ENCODE data around the gene C10orf71.

DNA sequence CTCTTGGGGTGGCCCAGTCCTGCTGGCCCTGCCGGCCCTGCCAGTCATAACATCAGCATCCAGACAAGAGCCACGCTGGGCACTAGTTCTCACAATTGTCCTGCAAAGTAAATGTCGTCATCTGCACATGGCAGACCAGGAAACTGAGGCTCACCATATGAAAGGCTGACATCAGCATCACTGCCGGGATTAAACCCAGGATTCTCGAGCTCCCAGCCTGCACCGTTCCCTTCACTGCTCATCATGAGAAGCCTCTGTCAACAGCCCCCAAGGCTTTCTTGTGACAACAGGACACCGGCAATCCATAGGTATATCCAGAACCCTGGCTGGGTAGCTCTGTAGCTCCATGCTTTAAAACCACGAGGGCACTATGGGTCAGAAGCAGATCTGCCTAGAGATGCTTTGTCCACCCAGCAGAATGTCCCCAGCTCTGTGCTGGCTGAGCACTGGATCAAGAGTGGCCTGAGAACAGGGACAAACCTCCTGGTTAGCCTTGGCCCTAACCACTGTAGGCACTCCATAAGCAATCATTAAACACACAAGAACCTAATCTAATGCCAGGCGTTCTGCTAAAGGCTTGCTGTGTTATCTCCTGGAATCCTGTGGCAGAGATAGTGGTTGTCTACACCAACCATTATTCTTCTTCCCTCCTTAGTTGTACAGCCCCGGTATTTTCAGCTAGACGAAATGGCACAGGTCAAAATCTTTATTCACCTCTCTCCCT is 41.2 kb upstream of the C10orf71 start:
- TF ChIP-seq, protein P1, sequence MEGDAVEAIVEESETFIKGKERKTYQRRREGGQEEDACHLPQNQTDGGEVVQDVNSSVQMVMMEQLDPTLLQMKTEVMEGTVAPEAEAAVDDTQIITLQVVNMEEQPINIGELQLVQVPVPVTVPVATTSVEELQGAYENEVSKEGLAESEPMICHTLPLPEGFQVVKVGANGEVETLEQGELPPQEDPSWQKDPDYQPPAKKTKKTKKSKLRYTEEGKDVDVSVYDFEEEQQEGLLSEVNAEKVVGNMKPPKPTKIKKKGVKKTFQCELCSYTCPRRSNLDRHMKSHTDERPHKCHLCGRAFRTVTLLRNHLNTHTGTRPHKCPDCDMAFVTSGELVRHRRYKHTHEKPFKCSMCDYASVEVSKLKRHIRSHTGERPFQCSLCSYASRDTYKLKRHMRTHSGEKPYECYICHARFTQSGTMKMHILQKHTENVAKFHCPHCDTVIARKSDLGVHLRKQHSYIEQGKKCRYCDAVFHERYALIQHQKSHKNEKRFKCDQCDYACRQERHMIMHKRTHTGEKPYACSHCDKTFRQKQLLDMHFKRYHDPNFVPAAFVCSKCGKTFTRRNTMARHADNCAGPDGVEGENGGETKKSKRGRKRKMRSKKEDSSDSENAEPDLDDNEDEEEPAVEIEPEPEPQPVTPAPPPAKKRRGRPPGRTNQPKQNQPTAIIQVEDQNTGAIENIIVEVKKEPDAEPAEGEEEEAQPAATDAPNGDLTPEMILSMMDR (IDR thresholded peaks at IDR 0.05; ENCODE audit: low read depth, low read length, poor library complexity, severe bottlenecking) = no peak
- TF ChIP-seq EZH2phosphoT487 (IDR thresholded peaks at IDR 0.05; ENCODE audit: borderline replicate concordance, low read length) = no peak

Measured in DOHH2 (cell line).